Gastrocnemius medialis (tissue), 4 donors: ENCODE data around the gene CXCL12.

ENCODE experiments used
- CTCF ChIP-seq, 5 experiments: fragments of 450-650 bp in 3 of 5; fragments of 200-600 bp in 2 of 5; sonication (generic) in 2 of 5; IDR thresholded peaks in 4 of 5; conservative IDR thresholded peaks in 1 of 5; 1 replicate in 4 of 5; 2 replicates in 1 of 5; pipeline ENCODE4 v1.5.1; 2016 to 2019; ENCODE audit warnings: antibody characterized with exemption in 5 of 5, mild to moderate bottlenecking in 3 of 5, moderate library complexity in 3 of 5
- POLR2A ChIP-seq, 2 donors: fragments of 450-650 bp; IDR thresholded peaks; one replicate each; pipeline ENCODE4 v1.6.1; 2017; ENCODE audit warnings: antibody characterized with exemption in 2 of 2, mild to moderate bottlenecking in 2 of 2, moderate library complexity in 2 of 2

- TF ChIP-seq CTCF (IDR thresholded peaks at IDR 0.05 in 4 of 5, conservative IDR thresholded peaks at IDR 0.05 in 1 of 5) = no peak
- TF ChIP-seq POLR2A (IDR thresholded peaks at IDR 0.05) = no peak
Observed at GRCh38 chr10:44393051-44393630, 8.2 kb upstream of the CXCL12 start.
